Measurements from ENCODE around the gene IQGAP3. TPM values are rescaled to one million over a fixed set of nuclear protein-coding genes. Genes with fewer than 3 reads are reported as not detected.

IQGAP3 gene
- total and polyA plus RNA-seq, 2 donors (not counting 1 experiment from before 2014, with no cell fraction given): 2.7 to 16.0 TPM

GRCh38 chr1:156543066-156543465, 29.3 kb downstream of the IQGAP3 start:
- Histone ChIP-seq H3K79me2 (ENCODE audit: control insufficient read depth, insufficient read depth, low read length) (no peaks in the 10 kb centered on the region), H2AFZ (ENCODE audit: low read length) (no peak overlapping the region), H3K27me3 (ENCODE audit: control insufficient read depth, insufficient read depth, low read length) (no peaks in the 10 kb centered on the region), H3K4me2 (ENCODE audit: extremely low read depth, insufficient read depth, low read length) (no peak overlapping the region), H3K9me3 (ENCODE audit: control insufficient read depth, insufficient read depth, low read depth, low read length) (no peaks in the 10 kb centered on the region), H3K4me3 (replicated peaks in 1 of 4; ENCODE audit: control extremely low read depth in 1 of 4, insufficient read depth in 1 of 4, low read depth in 3 of 4, low read length in 4 of 4) (no peak overlapping the region), H3K9ac (ENCODE audit: insufficient read depth, low read length) (no peak overlapping the region), H3K27ac (ENCODE audit: insufficient read depth, low read length) (no peak overlapping the region), H3K4me1 (ENCODE audit: control insufficient read depth, extremely low read depth, insufficient read depth, low read length) (no peaks in the 10 kb centered on the region), H3K36me3 (ENCODE audit: control insufficient read depth, insufficient read depth, low read length) (peaks cover 22% of the 10 kb centered on the region), H4K20me1 (ENCODE audit: control insufficient read depth, extremely low read depth, insufficient read depth, low read length) (no peaks in the 10 kb centered on the region)
- no peak for DNase-seq (ENCODE audit: low read depth in 2 of 2)
- no peak for TF ChIP-seq EZH2 (IDR thresholded peaks at IDR 0.05; ENCODE audit: low read length, missing control alignments)

- Histone ChIP-seq H3K79me2 (ENCODE audit: control insufficient read depth, insufficient read depth, low read length) (no peaks in the 10 kb centered on the region), H3K4me2 (ENCODE audit: extremely low read depth, insufficient read depth, low read length) (no peak overlapping the region), H3K27me3 (ENCODE audit: control insufficient read depth, insufficient read depth, low read length) (no peaks in the 10 kb centered on the region), H3K27ac (ENCODE audit: insufficient read depth, low read length) (no peak overlapping the region), H3K4me1 (ENCODE audit: control insufficient read depth, extremely low read depth, insufficient read depth, low read length) (no peaks in the 10 kb centered on the region), H3K9me3 (ENCODE audit: control insufficient read depth, insufficient read depth, low read depth, low read length) (no peaks in the 10 kb centered on the region), H3K9ac (ENCODE audit: insufficient read depth, low read length) (no peak overlapping the region), H3K36me3 (ENCODE audit: control insufficient read depth, insufficient read depth, low read length) (peaks cover 19% of the 10 kb centered on the region), H2AFZ (ENCODE audit: low read length) (no peak overlapping the region), H4K20me1 (ENCODE audit: control insufficient read depth, extremely low read depth, insufficient read depth, low read length) (no peaks in the 10 kb centered on the region), H3K4me3 (replicated peaks in 1 of 4; ENCODE audit: control extremely low read depth in 1 of 4, insufficient read depth in 1 of 4, low read depth in 3 of 4, low read length in 4 of 4) (no peak overlapping the region)
- TF ChIP-seq EZH2 (IDR thresholded peaks at IDR 0.05; ENCODE audit: low read length, missing control alignments): no peak
- no peak for DNase-seq (ENCODE audit: low read depth in 2 of 2)
Measured at GRCh38 chr1:156540955-156541354, 31.4 kb downstream of the IQGAP3 start.

DNA sequence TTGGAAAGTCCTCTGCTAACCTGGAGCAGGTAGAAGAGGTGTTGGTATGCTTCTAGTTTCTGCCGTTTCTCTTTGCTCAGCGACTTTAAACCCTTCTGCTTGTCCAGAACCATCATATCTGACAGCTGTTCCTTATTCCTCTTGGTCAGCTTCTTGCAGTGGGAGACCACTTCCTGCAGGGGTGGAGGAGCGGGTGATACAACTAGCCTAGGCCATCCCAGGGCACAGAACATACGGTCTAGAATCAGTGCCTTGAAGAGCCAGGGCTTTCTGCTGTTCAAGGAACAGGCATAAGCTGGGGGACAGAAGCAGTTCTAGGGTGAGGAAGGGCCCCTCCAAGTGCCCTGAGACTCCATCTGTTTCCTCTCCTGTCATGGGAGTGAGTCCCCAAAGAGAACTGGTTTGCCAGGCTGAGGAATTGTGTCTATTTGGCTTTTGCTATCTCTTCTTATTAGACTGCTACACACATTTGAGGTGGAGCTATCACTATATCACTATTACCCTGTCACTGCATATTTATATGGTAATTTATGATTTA, 32.5 kb downstream of the IQGAP3 start:
- H3K4me3 ChIP-seq (replicated peaks in 1 of 4; ENCODE audit: control extremely low read depth in 1 of 4, insufficient read depth in 1 of 4, low read depth in 3 of 4, low read length in 4 of 4): no peak overlapping the region
- H3K9ac ChIP-seq (ENCODE audit: insufficient read depth, low read length): no peak overlapping the region
- no peak overlapping the region for H3K4me2 ChIP-seq (ENCODE audit: extremely low read depth, insufficient read depth, low read length)
- H3K79me2 ChIP-seq (ENCODE audit: control insufficient read depth, insufficient read depth, low read length): no peaks in the 10 kb centered on the region
- TF ChIP-seq, protein P1, sequence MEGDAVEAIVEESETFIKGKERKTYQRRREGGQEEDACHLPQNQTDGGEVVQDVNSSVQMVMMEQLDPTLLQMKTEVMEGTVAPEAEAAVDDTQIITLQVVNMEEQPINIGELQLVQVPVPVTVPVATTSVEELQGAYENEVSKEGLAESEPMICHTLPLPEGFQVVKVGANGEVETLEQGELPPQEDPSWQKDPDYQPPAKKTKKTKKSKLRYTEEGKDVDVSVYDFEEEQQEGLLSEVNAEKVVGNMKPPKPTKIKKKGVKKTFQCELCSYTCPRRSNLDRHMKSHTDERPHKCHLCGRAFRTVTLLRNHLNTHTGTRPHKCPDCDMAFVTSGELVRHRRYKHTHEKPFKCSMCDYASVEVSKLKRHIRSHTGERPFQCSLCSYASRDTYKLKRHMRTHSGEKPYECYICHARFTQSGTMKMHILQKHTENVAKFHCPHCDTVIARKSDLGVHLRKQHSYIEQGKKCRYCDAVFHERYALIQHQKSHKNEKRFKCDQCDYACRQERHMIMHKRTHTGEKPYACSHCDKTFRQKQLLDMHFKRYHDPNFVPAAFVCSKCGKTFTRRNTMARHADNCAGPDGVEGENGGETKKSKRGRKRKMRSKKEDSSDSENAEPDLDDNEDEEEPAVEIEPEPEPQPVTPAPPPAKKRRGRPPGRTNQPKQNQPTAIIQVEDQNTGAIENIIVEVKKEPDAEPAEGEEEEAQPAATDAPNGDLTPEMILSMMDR (conservative IDR thresholded peaks at IDR 0.05 in 1 of 2, IDR thresholded peaks at IDR 0.05 in 1 of 2; ENCODE audit: low read depth in 1 of 2, low read length in 2 of 2): no peak
- no peak for TF ChIP-seq EZH2 (IDR thresholded peaks at IDR 0.05; ENCODE audit: low read length, missing control alignments)
- H4K20me1 ChIP-seq (ENCODE audit: control insufficient read depth, extremely low read depth, insufficient read depth, low read length): no peaks in the 10 kb centered on the region
- H3K36me3 ChIP-seq (ENCODE audit: control insufficient read depth, insufficient read depth, low read length): peaks cover 23% of the 10 kb centered on the region
- H3K9me3 ChIP-seq (ENCODE audit: control insufficient read depth, insufficient read depth, low read depth, low read length): no peaks in the 10 kb centered on the region
- H2AFZ ChIP-seq (ENCODE audit: low read length): no peak overlapping the region
- no peak overlapping the region for H3K27ac ChIP-seq (ENCODE audit: insufficient read depth, low read length)
- DNase-seq (ENCODE audit: low read depth in 2 of 2): no peak
- H3K4me1 ChIP-seq (ENCODE audit: control insufficient read depth, extremely low read depth, insufficient read depth, low read length): no peaks in the 10 kb centered on the region
- H3K27me3 ChIP-seq (ENCODE audit: control insufficient read depth, insufficient read depth, low read length): no peaks in the 10 kb centered on the region

DNA sequence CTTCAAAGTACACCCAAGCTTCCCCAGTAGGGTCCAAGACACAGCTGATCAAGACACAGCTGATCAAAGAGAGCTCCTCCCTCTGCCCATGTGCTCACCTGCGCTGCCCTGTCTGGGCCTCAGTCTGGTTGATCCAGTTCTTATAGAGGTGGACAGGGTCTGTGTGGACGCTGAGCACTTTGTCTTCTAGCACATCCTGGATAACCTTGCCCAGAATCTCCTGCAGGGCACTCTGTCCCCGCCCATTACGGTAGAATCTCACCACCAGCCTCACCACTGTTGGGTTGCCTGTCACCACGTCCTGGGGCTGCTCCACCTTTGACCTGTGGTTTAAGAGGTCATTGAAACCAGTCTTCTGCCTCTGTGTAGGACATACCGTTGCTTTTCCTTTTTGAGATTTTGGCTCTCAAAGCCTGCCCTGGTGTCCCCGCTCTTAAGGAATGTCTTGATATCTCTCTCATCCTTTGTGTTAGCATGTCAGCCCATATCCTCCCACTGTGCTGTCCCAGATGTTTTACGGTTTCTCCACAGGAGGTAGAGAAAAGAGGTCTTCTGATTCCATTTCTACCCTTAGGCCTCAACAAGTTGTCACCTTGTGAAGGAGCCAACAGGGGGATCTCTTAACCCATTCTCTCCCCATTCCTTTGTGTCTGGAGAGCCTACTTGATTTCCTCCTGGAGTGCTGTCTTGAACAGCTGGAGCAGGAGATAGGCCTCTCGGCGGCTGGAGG, 33.5 kb downstream of the IQGAP3 start:
- Histone ChIP-seq H3K36me3 (ENCODE audit: control insufficient read depth, insufficient read depth, low read length) (peaks cover 28% of the 10 kb centered on the region), H3K79me2 (ENCODE audit: control insufficient read depth, insufficient read depth, low read length) (no peaks in the 10 kb centered on the region), H2AFZ (ENCODE audit: low read length) (no peak overlapping the region), H3K4me1 (ENCODE audit: control insufficient read depth, extremely low read depth, insufficient read depth, low read length) (no peaks in the 10 kb centered on the region), H3K4me3 (replicated peaks in 1 of 4; ENCODE audit: control extremely low read depth in 1 of 4, insufficient read depth in 1 of 4, low read depth in 3 of 4, low read length in 4 of 4) (no peak overlapping the region), H4K20me1 (ENCODE audit: control insufficient read depth, extremely low read depth, insufficient read depth, low read length) (no peaks in the 10 kb centered on the region), H3K9ac (ENCODE audit: insufficient read depth, low read length) (no peak overlapping the region), H3K27ac (ENCODE audit: insufficient read depth, low read length) (no peak overlapping the region), H3K4me2 (ENCODE audit: extremely low read depth, insufficient read depth, low read length) (no peak overlapping the region), H3K27me3 (ENCODE audit: control insufficient read depth, insufficient read depth, low read length) (no peaks in the 10 kb centered on the region), H3K9me3 (ENCODE audit: control insufficient read depth, insufficient read depth, low read depth, low read length) (no peaks in the 10 kb centered on the region)
- no peak for DNase-seq (ENCODE audit: low read depth in 2 of 2)
- TF ChIP-seq EZH2 (IDR thresholded peaks at IDR 0.05; ENCODE audit: low read length, missing control alignments): no peak
- TF ChIP-seq, protein P1 (conservative IDR thresholded peaks at IDR 0.05 in 1 of 2, IDR thresholded peaks at IDR 0.05 in 1 of 2; ENCODE audit: low read depth in 1 of 2, low read length in 2 of 2): no peak
